NCI-H2171 treated with DMSO at 0.1 percent for 48 hours (cell line): Measurements from ENCODE around the gene CTF1.
"Not testable (repeated sequence)": the region's sequence is repeated elsewhere in the genome, so short reads cannot be mapped to it uniquely, and the experiment has no call there.

ENCODE experiments used
- DNase-seq: peaks from one replicate; lab custom pipeline; 2025; lab: John Stamatoyannopoulos, UW

The CTF1 gene

DNA sequence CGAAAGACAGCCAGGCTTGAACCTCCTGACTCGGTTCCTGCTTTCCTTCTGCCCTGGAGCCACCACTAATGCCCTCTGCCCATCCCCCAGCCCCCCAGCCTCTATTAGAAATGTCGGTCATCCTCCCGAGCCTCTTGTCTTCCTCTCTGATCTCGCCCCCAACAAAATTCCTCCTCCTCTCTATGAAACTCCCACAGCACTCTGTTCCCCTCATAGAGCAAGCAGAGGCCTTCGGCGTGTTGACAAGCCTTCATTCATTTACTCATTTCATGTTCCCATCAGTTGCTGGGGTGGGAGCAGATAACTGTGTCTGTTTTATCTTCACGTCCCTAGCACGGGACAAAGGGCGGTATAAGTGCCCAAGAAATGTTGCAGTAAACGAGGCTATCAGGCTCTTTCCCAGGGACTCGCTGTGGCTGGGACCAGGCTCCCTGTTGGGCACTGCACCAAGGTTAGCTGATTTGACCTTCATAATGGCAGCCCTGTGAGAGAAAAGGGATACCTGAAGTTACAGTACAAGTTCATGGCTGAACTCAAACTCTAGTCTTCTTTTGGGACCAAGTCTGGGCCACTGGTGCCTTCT, 34.7 kb downstream of the CTF1 start:
- no peak for DNase-seq

DNA sequence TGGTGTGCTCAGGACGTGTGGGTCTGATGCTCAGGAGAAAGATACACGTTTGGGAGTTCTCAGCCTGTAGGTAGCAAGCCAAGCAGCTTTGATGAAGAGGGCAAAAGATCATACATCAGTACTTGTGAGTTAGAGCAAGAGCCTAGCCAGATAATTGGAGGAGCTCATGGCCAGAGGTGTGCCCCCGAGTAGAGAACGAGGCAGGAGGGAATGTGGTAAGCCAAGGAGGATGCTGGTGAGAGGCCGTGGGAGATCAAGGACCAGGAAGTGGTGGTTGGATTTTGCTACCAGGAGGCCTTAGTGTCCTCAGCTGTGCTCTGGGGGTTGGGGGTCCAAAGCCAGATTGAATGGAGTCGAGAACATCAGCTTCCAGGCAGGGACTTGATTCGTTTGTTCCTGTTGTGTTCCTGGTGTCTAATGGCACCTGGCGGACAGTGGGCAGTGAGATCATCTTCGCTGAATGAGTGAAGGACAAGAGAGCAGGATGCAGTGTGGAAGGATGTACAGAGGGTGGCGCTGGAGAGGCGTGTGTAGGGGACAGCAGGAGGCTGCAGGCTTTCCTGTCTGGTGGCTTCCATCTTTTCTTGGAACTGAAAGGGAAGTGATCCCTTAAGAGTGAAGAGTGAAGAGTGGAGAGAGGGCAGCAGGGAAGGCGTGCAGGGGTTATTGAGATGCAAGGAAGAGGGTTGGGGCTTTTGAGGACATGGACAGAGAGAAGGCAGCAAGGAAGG, 38.6 kb downstream of the CTF1 start:
- no peak for DNase-seq

DNA sequence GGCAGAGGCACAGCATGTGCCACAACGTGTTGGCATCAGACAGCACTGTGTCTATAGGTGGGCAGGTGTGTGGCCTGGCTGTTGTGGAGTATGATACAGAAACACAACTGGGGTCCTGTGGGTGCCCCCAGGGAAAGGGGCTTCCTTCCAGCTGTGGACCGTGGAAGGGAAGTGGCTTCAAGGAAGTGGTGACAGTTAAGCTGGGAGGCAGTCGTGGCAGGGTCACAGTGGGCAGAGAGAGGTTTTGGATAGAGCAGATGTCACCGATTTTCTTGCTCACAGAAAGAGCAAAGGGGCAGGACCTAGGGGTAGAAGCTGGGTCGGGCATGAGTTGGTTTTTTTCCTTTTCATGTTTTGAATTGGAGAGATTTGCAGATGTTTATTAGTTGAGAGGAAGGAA, 41.3 kb downstream of the CTF1 start:
- DNase-seq, result no peak

DNA sequence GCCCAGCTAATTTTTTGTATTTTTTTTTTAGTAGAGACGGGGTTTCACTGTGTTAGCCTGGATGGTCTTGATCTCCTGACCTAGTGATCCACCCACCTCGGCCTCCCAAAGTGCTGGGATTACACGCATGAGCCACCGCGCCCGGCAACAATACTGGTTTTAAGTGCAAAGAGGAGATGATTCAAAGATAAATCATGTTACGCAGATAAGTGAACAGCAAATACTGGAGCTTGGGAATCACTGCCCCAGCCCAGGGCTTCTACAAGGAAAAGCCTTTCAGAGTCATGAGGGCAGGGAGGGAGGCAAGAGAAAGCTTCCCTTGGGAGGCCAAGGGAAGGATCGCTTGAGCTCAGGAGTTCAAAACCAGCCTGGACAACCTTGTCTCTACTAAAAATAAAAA, 43.2 kb downstream of the CTF1 start:
- DNase-seq, result not testable (repeated sequence)

DNA sequence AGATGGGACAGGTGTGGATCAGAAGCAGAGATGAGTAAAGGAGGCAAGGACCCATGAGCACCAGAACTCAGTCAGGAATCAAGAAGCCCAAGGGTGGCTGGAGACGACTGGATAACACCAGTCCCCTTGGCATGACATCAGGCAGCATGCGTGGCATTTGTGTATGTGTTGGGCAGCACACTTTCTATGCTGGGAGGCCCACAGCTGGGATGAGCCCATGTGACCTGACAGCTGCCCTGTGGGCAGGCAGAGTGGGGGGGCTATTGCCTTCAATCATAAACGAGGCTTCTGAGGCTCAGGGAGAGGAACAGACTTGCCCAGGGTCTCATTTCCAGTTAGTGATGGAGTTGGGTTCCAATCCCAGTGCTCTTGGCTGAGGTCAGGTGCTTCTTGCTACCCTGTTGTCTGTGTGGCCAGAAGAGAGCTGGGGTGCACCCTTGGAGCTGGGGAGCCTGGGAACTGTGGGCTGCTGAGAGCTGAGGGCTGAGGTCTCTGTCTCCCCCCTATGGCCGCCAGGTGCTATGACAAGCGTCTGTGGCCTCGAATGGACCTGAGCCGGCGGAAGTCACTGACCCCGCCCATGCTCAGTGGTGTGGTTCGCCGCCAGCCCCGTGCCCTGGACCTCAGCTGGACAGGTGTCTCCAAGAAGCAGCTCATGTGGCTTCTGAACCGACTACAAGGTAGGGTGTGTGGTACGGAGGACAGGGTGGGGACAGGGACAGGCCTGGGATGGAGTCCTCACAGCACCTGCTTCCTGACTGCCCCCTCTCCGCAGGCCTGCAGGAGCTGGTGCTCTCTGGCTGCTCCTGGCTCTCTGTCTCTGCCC, 45.4 kb downstream of the CTF1 start:
- DNase-seq, result peak; percentile 11

DNA sequence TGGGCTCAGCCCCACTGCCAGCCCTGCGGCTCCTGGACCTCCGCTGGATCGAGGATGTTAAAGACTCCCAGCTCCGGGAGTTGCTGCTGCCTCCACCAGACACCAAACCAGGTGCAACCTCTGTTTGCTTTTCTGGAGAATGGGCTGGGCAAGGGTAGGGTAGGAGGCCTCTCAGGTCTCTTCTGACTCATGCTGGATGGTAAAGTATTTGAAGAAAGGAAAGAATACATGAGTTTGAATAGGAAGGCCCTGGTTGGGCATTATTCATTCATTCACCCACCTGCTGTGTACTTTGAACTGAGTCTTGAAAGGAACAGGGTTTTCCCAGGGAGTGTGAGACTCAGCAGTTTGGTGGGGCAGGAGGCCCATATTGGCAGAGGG, 46.0 kb downstream of the CTF1 start:
- DNase-seq, result no peak

DNA sequence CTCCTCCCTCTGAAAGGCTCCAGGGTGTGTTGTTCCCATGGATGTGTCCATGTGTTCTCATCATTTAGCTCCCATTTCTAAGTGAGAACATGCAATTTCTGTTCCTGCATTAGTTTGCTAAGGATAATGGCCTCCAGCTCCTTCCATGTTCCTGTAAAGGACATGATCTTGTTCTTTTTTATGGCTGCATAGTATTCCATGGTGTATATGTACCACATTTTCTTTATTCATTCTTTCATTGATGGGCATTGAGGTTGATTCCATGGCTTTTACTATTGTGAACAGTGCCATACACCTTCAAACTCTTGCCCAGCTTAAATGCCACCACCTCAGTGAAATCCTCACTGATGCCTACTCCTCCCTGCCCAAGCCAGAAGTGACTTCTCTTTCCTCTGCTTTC, 47.9 kb downstream of the CTF1 start:
- DNase-seq, result no peak

DNA sequence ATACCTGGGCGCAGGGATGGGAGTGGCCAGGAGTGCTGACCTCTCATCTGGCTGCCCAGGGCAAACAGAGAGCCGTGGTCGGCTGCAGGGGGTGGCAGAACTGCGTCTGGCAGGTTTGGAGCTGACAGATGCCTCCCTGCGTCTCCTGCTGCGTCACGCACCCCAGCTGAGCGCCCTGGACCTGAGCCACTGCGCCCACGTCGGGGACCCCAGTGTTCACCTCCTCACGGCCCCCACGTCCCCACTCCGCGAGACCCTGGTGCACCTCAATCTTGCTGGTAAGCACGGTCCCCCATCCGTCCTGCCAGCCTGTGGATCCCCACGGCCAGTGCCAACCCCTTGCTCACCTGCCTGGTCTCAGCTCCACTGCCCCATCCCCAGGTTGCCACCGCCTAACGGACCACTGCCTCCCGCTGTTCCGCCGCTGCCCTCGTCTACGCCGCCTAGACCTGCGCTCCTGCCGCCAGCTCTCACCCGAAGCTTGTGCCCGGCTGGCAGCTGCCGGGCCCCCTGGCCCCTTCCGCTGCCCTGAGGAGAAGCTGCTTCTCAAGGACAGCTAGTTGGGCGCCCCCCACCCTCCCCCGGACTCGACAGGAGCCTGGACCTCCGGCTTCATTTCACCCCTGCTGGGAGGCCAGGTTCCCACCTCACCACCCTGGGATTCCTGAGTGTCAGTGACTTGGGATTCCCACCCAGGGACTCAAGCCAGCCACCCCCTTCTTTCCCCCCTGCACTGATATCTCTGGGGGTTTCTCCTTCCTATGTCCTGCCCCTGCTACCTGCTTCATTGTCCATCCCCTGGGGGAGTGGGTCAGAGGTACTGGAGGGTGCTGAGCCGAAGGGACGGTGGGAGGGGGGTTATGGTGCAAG, 50.5 kb downstream of the CTF1 start:
- DNase-seq, result no peak

DNA sequence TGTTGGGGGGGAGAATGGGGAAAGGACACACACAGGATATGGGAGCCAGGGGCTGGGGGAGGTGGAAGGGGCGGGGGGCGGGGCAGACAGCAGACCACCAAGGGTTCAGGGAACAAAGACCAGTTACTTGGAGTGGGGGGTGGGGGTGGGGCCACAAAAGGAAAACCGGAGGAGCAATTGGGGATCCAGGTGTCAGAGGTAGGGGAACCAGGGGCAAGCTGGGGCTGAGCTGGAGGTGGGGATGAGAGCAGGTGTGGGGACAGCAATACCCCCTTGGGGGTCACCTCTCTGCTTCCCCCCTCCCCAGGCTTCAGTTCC, 51.1 kb downstream of the CTF1 start:
- DNase-seq, result no peak

DNA sequence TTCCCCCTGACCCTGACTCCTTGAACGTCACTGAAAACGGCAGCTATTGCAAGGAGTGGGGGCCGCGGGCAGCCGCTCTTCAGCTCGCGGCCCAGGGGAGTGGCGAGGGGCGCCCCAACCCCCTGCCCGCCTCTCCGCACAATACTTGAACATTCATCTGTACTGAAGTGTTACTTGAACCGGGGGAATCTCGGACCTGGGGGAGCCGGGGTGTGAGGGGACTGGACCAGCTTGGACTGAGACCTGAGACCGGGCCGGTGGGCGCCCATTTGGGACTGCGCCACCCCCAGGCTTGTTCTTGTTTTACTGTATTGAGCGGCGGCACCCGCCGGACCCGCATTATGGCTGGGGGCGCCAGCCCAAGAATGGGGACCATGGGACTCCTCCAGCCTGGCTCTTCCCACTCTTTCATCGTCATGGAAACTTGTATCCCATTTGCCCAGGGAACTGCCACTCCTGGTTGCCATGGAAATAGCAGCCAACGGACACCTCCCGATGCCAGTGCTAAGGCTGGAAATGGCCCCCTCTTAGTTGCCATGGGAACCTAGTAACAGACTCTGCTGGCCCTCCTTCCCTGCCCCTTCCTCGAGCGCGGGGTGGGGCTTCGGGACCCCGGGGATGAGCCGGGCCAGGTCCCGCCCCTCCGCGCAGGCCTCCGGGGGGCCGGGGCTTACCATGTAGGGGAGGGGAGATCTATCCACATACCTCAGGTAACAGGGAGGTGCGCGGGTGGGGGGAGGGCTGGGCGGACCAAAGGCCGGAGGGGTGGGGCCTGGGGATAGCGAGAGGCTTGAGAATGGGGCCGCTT, 51.6 kb downstream of the CTF1 start:
- peak; percentile 63 for DNase-seq

DNA sequence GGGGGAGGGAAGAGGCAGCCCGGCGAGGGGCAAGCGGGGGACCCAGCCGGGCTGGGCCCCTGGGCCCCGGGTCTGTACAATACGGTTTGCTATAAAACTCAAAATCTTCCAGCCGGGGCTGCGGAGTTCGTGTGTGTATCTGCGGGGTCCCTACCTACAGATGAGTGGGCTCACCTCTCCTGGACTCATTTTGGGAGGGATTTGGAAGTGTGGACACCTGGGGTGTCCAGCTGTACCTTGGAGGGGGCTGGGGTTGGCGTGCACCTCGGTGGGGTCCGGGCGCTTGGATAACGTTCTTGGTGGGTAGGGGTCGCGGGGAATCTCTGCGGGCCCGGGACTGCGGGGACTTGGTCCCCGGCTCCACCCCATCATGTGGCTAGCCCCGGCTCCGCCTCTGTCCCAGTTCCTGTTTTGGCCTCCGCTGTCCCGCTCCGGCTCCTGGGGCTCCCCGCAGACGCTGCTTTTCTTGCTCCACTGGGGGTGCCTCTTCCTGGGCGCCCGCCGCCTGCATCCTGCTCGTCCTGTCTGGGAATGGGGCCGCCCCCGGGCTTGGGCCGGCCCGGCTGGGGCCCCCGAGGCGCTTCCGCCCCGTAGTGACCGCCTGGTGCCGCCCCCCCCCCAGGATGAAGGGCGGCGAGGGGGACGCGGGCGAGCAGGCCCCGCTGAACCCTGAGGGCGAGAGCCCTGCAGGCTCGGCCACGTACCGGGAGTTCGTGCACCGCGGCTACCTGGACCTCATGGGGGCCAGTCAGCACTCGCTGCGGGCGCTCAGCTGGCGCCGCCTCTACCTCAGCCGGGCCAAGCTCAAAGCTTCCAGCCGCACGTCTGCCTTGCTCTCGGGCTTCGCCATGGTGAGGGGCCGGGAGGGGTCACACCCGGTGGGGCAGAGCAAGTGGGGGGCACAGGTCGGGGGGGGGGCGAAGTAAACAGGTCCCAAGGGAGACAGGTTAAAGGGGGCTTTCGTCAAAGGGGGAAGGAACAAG, 52.5 kb downstream of the CTF1 start, which contains the start of gene ORAI3:
Gene ORAI3, plus strand, starts transcription at position 402 of the 983 bp plus-strand sequence. Its CDS starts 222 bp downstream, at position 624.
- peak; percentile 12 for DNase-seq

DNA sequence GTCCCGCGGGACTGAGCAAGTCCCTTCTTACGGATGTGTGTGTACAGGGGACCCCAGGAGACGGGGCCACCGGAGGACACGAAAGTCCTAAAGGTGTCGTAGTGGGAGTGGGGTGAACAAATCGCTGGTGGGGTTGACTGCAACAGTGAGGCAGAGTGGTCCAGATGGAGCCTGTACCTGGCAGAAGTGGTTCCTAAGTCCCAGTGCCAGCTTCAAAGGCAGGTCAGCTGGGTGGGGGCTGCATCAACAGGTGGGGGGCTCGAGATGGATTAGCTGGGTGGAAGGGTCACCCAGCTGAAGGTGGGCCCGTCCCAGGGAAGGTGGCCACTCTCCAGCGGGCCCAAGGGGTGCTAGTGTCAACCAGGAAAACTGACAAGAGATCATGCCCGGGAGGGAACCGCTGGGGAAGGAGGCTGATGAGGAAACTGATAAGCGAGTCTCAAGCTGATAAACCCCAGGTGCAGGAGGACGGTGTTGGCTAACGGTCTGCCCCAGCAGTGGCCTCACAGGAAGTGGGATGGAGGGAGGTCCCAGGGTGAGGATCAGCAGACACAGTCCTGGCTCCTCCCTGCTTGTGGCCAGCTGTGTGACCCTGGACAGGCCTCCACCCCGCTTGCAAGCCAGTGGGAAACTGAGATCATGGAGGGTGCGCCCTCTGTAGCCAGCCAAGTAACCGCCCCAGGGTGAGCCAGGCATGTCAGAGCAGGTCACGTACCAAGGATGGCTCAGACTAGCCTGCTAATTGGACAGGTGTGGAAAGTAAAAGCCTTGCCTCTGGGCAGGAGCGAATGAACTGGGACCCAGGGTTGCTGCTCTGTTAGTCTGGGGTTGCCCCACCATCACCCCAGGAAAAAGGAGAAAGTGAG, 53.5 kb downstream of the CTF1 start:
- peak; percentile 38 for DNase-seq

DNA sequence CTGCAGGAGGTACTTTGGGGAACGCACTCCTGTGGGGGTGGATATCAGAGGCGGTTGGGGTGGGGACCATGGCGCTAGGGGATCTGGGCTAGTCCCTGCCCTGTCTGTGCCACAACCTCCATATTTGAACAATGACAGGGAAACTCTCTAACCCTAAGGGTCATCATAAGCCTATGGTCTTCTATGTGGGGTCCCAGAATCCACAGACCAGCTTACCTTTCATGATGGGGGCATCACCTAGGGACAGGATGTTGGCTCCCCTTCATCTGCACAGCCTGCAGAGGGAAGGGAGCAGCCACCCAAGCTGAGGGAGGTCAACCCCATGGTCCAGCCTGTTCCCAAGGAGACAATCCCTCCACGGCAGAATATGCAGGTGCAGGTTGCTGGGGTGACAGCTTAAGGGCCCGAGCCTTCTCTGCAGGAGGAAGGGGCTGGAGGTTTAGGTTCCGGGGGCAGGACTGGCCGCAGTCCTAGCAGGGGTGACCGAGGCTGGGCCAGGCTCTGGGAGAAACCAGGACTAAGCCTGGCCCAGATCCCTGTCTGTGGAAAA, 54.2 kb downstream of the CTF1 start:
- no peak for DNase-seq

DNA sequence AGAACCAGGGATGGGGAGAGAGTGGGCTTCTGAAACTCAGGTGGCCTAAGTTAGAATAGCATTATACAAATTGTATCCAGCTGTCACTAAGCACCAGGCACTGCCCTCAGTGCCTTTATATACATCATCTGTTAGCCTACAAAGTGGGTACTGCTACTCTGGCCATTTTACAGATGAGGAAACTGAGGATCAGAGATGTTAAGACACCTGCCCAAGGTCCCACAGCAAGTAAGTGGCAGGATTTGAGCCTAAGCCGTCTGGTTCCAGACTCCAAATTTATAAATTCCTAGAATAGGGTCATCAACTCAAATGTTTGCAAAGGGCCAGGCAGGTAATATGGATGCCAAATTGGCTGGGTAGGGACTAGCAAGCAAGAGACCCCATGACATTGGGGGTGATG, 54.8 kb downstream of the CTF1 start:
- DNase-seq, result no peak

DNA sequence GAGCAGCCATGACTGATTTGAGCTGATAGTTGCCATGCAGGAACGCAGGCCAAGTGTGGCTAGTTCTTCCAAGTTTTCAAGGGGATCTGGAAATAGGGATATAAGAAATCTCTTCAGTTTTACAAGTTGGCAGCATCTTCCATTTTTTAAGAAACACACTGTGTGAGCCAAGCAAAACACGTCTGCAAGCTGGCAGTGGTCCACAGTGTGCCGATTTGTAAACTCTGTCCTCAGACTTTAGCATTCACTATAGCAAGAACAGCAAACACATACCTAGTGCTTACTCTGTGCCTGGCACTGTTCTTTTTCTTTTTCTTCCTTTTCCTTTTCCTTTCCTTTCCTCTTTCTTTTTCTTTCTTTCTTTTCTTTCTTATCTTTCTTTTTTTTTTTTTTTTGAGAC, 55.3 kb downstream of the CTF1 start:
- DNase-seq, result no peak

DNA sequence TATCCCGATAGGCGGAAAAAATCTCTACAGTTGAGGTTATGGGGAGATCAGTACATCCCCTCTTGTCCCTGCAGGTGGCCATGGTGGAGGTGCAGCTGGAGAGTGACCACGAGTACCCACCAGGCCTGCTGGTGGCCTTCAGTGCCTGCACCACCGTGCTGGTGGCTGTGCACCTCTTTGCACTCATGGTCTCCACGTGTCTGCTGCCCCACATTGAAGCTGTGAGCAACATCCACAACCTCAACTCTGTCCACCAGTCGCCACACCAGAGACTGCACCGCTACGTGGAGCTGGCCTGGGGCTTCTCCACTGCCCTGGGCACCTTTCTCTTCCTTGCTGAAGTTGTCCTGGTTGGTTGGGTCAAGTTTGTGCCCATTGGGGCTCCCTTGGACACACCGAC, 56.7 kb downstream of the CTF1 start:
- no peak for DNase-seq
